GM18517 (cell line): ENCODE measurements around the gene GPER1.
"Not testable (repeated sequence)": the region's sequence is repeated elsewhere in the genome, so short reads cannot be mapped to it uniquely, and the experiment has no call there.

Experiments
- ATAC-seq: cut with Tn5 transposase; IDR thresholded peaks from one replicate; pipeline ENCODE4 v1.9.1; 2021; ENCODE audit warnings: mild to moderate bottlenecking, moderate library complexity; ENCODE audit not compliant: unreplicated experiment

GPER1 gene

GRCh38 chr7:1137517-1138167 is 49.7 kb downstream of the GPER1 start:
- peak; percentile 61 for ATAC-seq

GRCh38 chr7:1140476-1141104 is 52.7 kb downstream of the GPER1 start:
- no peak for ATAC-seq

GRCh38 chr7:1141651-1142050 is 53.7 kb downstream of the GPER1 start:
- ATAC-seq, result no peak

- no peak for ATAC-seq
Observed at GRCh38 chr7:1142051-1142635, 54.2 kb downstream of the GPER1 start.

- not testable (repeated sequence) for ATAC-seq
Observed at GRCh38 chr7:1143031-1143430, 55.1 kb downstream of the GPER1 start.
